GM12878 (cell line): ENCODE results near the gene COX10. TPM values are rescaled to one million over a fixed set of nuclear protein-coding genes. Genes with fewer than 3 reads are reported as not detected.

ENCODE experiments used
- BRCA1 ChIP-seq: IDR thresholded peaks from 2 replicates; pipeline ENCODE4 v1.6.1; 2011; ENCODE audit warnings: low read depth, low read length, improper control_type of control experiment
- CHD2 ChIP-seq: IDR thresholded peaks from 2 replicates; pipeline ENCODE4 v1.6.1; 2011; ENCODE audit warnings: low read depth, low read length, improper control_type of control experiment, borderline replicate concordance
- E4F1 ChIP-seq: fragments of 450-650 bp; IDR thresholded peaks from 2 replicates; pipeline ENCODE4 v1.6.1; 2018; ENCODE audit warnings: borderline replicate concordance, mild to moderate bottlenecking; ENCODE audit not compliant: partially characterized antibody
- EGR1 ChIP-seq, 2 experiments: IDR thresholded peaks; 1 replicate in 1 of 2; 2 replicates in 1 of 2; pipeline ENCODE4 v1.6.1; 2011 to 2012; ENCODE audit warnings: low read depth in 2 of 2, low read length in 2 of 2, borderline replicate concordance in 1 of 2, mild to moderate bottlenecking in 1 of 2, moderate library complexity in 1 of 2
- FOS ChIP-seq: IDR thresholded peaks from 3 replicates; pipeline ENCODE4 v1.6.1; 2011; ENCODE audit warnings: borderline replicate concordance; ENCODE audit not compliant: insufficient read length; ENCODE audit errors: extremely low read depth
- GATAD2B ChIP-seq: fragments of 450-650 bp; conservative IDR thresholded peaks from 2 replicates; pipeline ENCODE4 v1.6.1; 2017; ENCODE audit warnings: low read depth, mild to moderate bottlenecking, moderate library complexity
- IRF5 ChIP-seq: fragments of 450-650 bp; IDR thresholded peaks from 2 replicates; pipeline ENCODE4 v1.6.1; 2017; ENCODE audit warnings: borderline replicate concordance
- NFXL1 ChIP-seq: fragments of 450-650 bp; IDR thresholded peaks from 2 replicates; pipeline ENCODE4 v1.6.1; 2017; ENCODE audit warnings: antibody characterized with exemption, mild to moderate bottlenecking, borderline replicate concordance
- NR2C1 ChIP-seq: fragments of 450-650 bp; IDR thresholded peaks from 2 replicates; pipeline ENCODE4 v1.6.1; 2017; ENCODE audit warnings: antibody characterized with exemption, mild to moderate bottlenecking, moderate library complexity
- NR2C2 ChIP-seq: IDR thresholded peaks from 2 replicates; pipeline ENCODE4 v1.6.1; 2011; ENCODE audit warnings: borderline replicate concordance, low read depth; ENCODE audit not compliant: control insufficient read depth, insufficient read length
- PBX3 ChIP-seq: IDR thresholded peaks from 2 replicates; pipeline ENCODE4 v1.6.1; 2011; ENCODE audit warnings: mild to moderate bottlenecking, low read depth, low read length, moderate library complexity; ENCODE audit not compliant: insufficient replicate concordance
- USF1 ChIP-seq: IDR thresholded peaks from 2 replicates; pipeline ENCODE4 v1.6.1; 2011; ENCODE audit warnings: borderline replicate concordance, low read depth, mild to moderate bottlenecking, moderate library complexity, mixed read lengths, low read length; ENCODE audit not compliant: insufficient read depth; ENCODE audit errors: extremely low read length
- ZBED1 ChIP-seq: IDR thresholded peaks from 2 replicates; pipeline ENCODE4 v1.6.1; 2016; ENCODE audit warnings: borderline replicate concordance
- ZNF384 ChIP-seq: IDR thresholded peaks from 2 replicates; pipeline ENCODE4 v1.6.1; 2012; ENCODE audit warnings: low read depth, mild to moderate bottlenecking, low read length, improper control_type of control experiment, borderline replicate concordance
- ZNF687 ChIP-seq: fragments of 450-650 bp; IDR thresholded peaks from 2 replicates; pipeline ENCODE4 v1.6.1; 2017; ENCODE audit warnings: mild to moderate bottlenecking, moderate library complexity
- ZSCAN29 ChIP-seq: fragments of 450-650 bp; IDR thresholded peaks from 2 replicates; pipeline ENCODE4 v1.6.1; 2017; ENCODE audit warnings: mild to moderate bottlenecking, moderate library complexity
- polyA plus RNA-seq, 11 experiments: library from polyadenylated mRNA; depleted of rRNA in 4 of 11; unstranded in 6 of 11; stranded (reverse) in 5 of 11; fragments of >200 nt; fragmentation: Nextera tagmentation in 4 of 11; fragmentation: Illumina TruSeq in 1 of 11; extraction: Ambion mirVana in 4 of 11; extraction: Trizol in 1 of 11; gene quantifications; 1 replicate in 1 of 11; 2 replicates in 10 of 11; pipeline versions ENCODE4 v1.2.1 to v1.2.3, GENCODE V29; 2011 to 2016; ENCODE audit warnings: inconsistent platforms in 2 of 11, missing spikeins in 2 of 11, low read depth in 1 of 11
- total RNA-seq, 4 experiments: library from RNA; depleted of rRNA in 3 of 4; stranded (reverse); fragments of >200 nt in 3 of 4; fragmentation: Illumina TruSeq in 1 of 4; extraction: Trizol in 1 of 4; gene quantifications; 2 replicates each; pipeline versions ENCODE4 v1.2.1 to v1.2.3, GENCODE V29; 2013 to 2021

Gene COX10
- total and polyA plus RNA-seq, 10 of the 15 experiments (the other 5 are each of a cell fraction or from before 2014, with no cell fraction given) = 9.6 to 29.4 (median 21.3) TPM

- TF ChIP-seq IRF5 (no peak), E4F1 (no peak), ZNF687 (no peak), NFXL1 (no peak), ZNF384 (peak; percentile 25; the same call in 1 of the 2 replicates), ZSCAN29 (no peak), FOS (no peak), BRCA1 (no peak), ZBED1 (no peak), NR2C1 (no peak), PBX3 (no peak), NR2C2 (no peak), USF1 (no peak), CHD2 (no peak), GATAD2B (no peak), EGR1 (IDR thresholded peaks at IDR 0.05; ENCODE audit: borderline replicate concordance in 1 of 2, low read depth in 2 of 2, low read length in 2 of 2) (no peak)
Measured at GRCh38 chr17:14118951-14119350, 49.6 kb downstream of the COX10 start (continued).
